BE2C (cell line): ENCODE data around the gene SSRP1.

Source experiments
- DNase-seq: peaks from one replicate; pipeline ENCODE4 v3.0.0-alpha.2; 2020
- H3K27me3 ChIP-seq: fragments of 250-450 bp; sonication (Bioruptor Pico); 2 replicates; pipeline ENCODE4 v1.5.1; 2020; ENCODE audit warnings: mild to moderate bottlenecking
- H3K36me3 ChIP-seq: fragments of 250-450 bp; sonication (Bioruptor Pico); 2 replicates; pipeline ENCODE4 v1.5.1; 2020; ENCODE audit warnings: mild to moderate bottlenecking
- H3K4me1 ChIP-seq: fragments of 250-450 bp; sonication (Bioruptor Pico); 2 replicates; pipeline ENCODE4 v1.5.1; 2020
- H3K4me3 ChIP-seq: 2 replicates; pipeline ENCODE4 v1.5.1; 2011; ENCODE audit warnings: low read depth, low read length
- H3K9me3 ChIP-seq: fragments of 250-450 bp; sonication (Bioruptor Pico); 2 replicates; pipeline ENCODE4 v1.5.1; 2020
- CTCF ChIP-seq: IDR thresholded peaks from 2 replicates; pipeline ENCODE4 v1.5.1; 2012; ENCODE audit warnings: mild to moderate bottlenecking, low read depth, low read length

Gene SSRP1

GRCh38 chr11:57344826-57345225 is 9.1 kb upstream of the SSRP1 start:
- Histone ChIP-seq H3K4me3 (no peak overlapping the region), H3K36me3 (no peaks in the 10 kb centered on the region), H3K27me3 (no peaks in the 10 kb centered on the region), H3K4me1 (peaks cover 5% of the 10 kb centered on the region; the same call in 1 of the 2 replicates), H3K9me3 (no peaks in the 10 kb centered on the region)
- DNase-seq, result no peak
- no peak for TF ChIP-seq CTCF

DNA sequence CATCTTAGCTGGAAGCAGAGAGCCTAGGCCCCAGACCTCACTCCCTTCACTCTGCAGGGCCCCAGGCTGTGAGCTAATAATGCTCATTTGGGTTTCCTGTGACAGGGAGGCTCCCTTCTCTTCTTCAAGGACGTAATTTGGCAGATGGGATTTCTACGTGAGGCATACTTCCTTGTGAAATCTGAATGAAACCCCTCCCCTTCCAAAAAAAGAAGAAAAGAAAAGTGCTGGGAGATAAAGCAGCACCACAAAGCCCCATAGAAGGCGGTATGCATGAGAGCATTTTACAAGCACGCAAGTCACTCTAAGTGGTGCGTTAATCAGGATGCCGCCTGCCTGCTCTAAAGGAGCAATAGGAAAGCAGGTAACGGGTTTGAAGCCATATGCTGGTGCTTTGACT is 8.1 kb upstream of the SSRP1 start:
- Histone ChIP-seq H3K4me1 (peaks cover 5% of the 10 kb centered on the region; the same call in 1 of the 2 replicates), H3K36me3 (no peaks in the 10 kb centered on the region), H3K9me3 (no peaks in the 10 kb centered on the region), H3K27me3 (no peaks in the 10 kb centered on the region), H3K4me3 (no peak overlapping the region)
- DNase-seq, result no peak
- no peak for TF ChIP-seq CTCF

DNA sequence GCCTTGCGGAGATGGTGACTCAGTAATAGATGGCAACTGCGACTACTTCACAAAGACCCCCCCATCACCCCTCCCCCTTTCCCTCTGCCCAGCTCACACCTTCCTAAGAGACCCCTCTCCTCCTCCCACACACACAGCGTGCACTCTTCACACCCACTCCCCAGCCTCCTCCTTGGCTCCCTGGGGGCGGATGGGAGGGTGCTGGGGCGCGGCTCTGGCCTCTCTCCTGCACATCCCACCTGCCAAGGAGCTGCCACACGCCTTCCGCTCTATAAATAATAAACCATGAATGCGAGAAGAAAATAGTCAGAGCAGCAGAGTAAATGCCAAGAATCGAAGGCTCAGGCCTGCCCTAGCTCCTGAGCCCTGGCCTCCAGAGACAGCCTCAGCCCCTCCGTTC is 7.0 kb upstream of the SSRP1 start:
- no peaks in the 10 kb centered on the region for H3K36me3 ChIP-seq
- H3K27me3 ChIP-seq, result no peaks in the 10 kb centered on the region
- H3K4me3 ChIP-seq, result no peak overlapping the region
- H3K4me1 ChIP-seq, result peaks cover 5% of the 10 kb centered on the region; the same call in 1 of the 2 replicates
- no peak for DNase-seq
- no peak for TF ChIP-seq CTCF
- no peaks in the 10 kb centered on the region for H3K9me3 ChIP-seq

DNA sequence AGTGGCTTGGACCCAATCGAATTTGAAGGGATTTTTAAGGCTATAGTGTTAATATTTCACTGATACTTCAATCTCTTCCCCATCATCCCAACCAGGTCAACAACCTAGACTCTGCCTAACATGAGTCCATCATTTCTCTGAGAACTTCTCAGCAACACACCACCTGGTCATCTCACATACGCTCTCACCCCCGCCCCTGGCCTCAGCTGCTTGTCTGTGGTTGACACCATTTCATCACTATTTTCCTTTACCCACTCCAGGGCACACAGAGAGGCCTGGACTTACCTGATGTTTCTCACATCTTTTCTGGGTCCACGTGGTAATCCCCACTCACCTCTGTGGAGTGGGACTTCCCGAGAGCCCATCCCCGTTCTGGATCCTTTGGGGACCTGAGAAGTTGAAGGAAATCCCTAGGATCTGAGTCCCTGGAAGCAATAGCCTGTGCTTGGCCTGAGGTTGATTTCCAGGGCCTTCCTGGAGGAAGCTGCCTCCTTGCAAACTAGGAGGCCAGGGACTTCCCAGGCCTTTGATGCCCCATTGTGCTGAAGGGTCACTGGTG is 5.6 kb upstream of the SSRP1 start:
- Histone ChIP-seq H3K9me3 (no peaks in the 10 kb centered on the region), H3K27me3 (no peaks in the 10 kb centered on the region), H3K4me3 (no peak overlapping the region), H3K4me1 (peaks cover 5% of the 10 kb centered on the region), H3K36me3 (no peaks in the 10 kb centered on the region)
- no peak for DNase-seq
- TF ChIP-seq CTCF, result no peak

GRCh38 chr11:57340039-57340615 is 4.4 kb upstream of the SSRP1 start:
- peak; percentile 60 for DNase-seq
- Histone ChIP-seq H3K27me3 (no peaks in the 10 kb centered on the region), H3K4me1 (peaks cover 4% of the 10 kb centered on the region), H3K36me3 (no peaks in the 10 kb centered on the region), H3K4me3 (no peak overlapping the region), H3K9me3 (no peaks in the 10 kb centered on the region)
- peak; percentile 41 for TF ChIP-seq CTCF

GRCh38 chr11:57339328-57339727 is 3.6 kb upstream of the SSRP1 start:
- DNase-seq, result no peak
- Histone ChIP-seq H3K4me3 (no peak overlapping the region), H3K9me3 (no peaks in the 10 kb centered on the region), H3K27me3 (no peaks in the 10 kb centered on the region), H3K4me1 (peaks cover 4% of the 10 kb centered on the region), H3K36me3 (peaks cover 4% of the 10 kb centered on the region; the same call in 1 of the 2 replicates)
- TF ChIP-seq CTCF, result no peak
